Activated T-helper 17 cell treated with anti-CD3 and anti-CD28 coated beads, Interleukin-2, amount 50 U/mL, for 72 hours (primary cell): ENCODE results near the gene TRIM66. TPM values are rescaled to one million over a fixed set of nuclear protein-coding genes. Genes with fewer than 3 reads are reported as not detected.

Experiments used
- ATAC-seq: fragments of 150-1000 bp; cut with Tn5 transposase; replicated peaks from 2 replicates; pipeline ENCODE4 v1.10.0; 2021; ENCODE audit warnings: mild to moderate bottlenecking, moderate library complexity
- H3K27ac Mint-ChIP-seq: one replicate; pipeline ENCODE4 v1.8.0; 2022; ENCODE audit warnings: mixed read lengths
- H3K27me3 Mint-ChIP-seq: one replicate; pipeline ENCODE4 v1.8.0; 2022; ENCODE audit warnings: mixed read lengths
- H3K36me3 Mint-ChIP-seq: one replicate; pipeline ENCODE4 v1.8.0; 2022; ENCODE audit warnings: low read depth, mild to moderate bottlenecking, mixed read lengths
- H3K4me1 Mint-ChIP-seq: one replicate; pipeline ENCODE4 v1.8.0; 2022; ENCODE audit warnings: mixed read lengths
- H3K4me3 Mint-ChIP-seq: one replicate; pipeline ENCODE4 v1.8.0; 2022; ENCODE audit warnings: mild to moderate bottlenecking, mixed read lengths
- H3K9me3 Mint-ChIP-seq: one replicate; pipeline ENCODE4 v1.8.0; 2022; ENCODE audit warnings: mixed read lengths
- total RNA-seq, 2 donors: library from RNA; stranded (reverse); gene quantifications; one replicate each; pipeline ENCODE4 v1.2.3, GENCODE V29; 2022

Gene TRIM66
- total RNA-seq, 2 donors from 2014 or later, result 15.2 to 19.9 TPM

DNA sequence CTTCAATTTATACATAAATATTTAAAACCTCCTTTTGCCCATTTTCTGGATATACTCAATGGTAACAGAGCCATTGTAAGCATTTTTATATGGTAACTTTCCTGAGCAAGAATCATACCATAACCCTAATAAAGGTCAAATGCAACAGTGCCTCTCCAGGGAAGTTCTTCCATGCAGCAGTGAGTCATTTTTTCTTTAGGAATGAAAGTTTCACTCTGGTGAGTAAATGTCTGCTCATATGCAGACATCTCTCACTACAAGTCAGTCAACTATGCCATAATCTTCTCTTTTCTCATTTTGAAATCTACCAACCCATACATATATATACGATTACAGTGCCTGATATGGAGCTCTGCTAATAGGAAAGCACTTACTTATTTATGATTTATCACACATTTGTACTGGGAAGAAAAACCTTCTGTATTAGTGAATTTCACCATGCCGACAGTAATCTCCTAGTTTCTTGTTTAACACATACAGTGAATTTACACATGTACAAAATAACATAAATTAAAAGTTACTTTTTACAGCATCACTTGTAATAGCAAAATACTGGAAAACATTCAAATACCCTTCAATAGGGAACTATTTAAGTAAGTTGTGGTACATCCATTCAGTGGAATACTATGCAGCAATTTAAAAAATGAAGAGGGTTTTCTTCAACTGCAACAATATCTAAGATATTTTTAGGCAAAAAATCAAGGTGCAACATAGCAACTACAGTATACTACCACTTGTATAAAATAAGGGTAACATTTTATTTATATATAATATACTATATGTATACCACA, 104.5 kb downstream of the TRIM66 start:
- Mint-ChIP-seq H3K4me3 (no peak overlapping the region), H3K9me3 (peaks cover 5% of the 10 kb centered on the region), H3K4me1 (no peaks in the 10 kb centered on the region), H3K36me3 (no peaks in the 10 kb centered on the region), H3K27me3 (peaks cover 12% of the 10 kb centered on the region), H3K27ac (no peak overlapping the region)
- no peak for ATAC-seq

DNA sequence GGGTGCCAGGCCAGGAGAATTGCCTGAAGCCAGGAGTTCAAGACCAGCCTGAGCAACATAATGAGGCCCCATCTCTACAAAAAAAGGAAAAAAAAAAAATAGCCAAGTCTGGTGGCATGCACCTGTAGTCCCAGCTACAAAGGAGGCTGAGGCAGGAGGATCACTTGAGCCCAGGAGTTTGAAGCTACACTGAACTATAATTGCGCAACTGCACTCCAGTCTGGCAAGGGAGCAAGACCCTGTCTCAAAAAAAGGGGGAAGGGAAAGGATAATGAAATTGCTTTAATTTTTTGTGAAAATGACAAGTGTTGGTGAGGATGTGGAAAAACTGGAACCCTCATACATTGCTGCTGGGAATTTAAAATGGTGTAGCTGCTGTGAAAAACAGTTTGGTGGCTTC, 107.7 kb downstream of the TRIM66 start:
- Mint-ChIP-seq H3K27ac (no peak overlapping the region), H3K36me3 (no peaks in the 10 kb centered on the region), H3K27me3 (peaks cover 8% of the 10 kb centered on the region), H3K9me3 (peaks cover 2% of the 10 kb centered on the region), H3K4me3 (no peak overlapping the region), H3K4me1 (no peaks in the 10 kb centered on the region)
- ATAC-seq, result no peak

DNA sequence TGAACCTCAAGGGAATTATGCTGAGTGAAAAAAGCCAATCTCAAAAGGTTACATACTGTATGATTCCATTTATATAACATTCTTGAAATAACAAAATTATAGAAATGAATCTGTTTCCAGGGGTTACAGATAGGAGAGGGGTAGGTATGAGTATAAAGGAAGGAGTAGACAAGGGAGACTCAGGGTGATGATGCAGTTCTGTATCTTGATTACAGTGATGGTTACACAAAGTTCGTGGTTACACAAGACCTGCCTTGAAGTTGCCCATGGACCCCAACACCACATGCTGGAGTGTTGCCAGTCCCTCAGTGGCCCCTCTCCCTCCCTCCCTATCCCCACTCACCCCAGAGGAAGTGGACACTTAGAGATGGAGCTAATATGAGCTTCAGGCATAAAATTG, 108.7 kb downstream of the TRIM66 start:
- Mint-ChIP-seq H3K9me3 (no peaks in the 10 kb centered on the region), H3K27me3 (peaks cover 6% of the 10 kb centered on the region), H3K36me3 (no peaks in the 10 kb centered on the region), H3K4me1 (no peaks in the 10 kb centered on the region), H3K4me3 (no peak overlapping the region), H3K27ac (no peak overlapping the region)
- ATAC-seq, result peak; percentile 51

DNA sequence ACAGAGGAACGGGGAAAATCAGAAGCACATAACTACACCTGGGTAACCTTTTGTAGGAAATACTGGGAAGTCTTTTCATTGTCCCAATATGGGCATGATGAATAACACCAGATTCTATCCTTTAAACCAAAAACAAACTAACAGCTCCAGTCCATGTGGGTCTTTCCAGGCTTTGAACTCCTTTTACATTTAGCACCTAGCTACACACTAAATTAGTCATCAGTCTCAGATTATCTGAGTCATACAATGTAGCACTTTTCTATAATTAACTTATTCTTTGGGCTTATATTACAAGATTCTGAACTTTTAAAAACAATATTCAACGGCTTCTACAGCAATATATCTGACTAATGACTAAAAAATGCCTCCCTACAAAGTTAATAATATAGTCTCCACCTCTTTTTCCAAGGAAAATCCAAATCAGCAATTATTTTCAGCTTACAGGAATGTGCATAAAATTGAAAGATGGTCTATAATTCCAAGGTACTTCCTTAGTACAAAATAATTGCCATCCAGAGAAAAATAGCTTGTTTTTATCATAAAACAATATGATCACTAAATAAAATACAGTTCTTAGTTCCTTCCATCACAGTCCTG, 114.8 kb downstream of the TRIM66 start:
- no peak overlapping the region for H3K27ac Mint-ChIP-seq
- no peaks in the 10 kb centered on the region for H3K9me3 Mint-ChIP-seq
- no peaks in the 10 kb centered on the region for H3K4me1 Mint-ChIP-seq
- H3K4me3 Mint-ChIP-seq, result no peak overlapping the region
- ATAC-seq, result peak; percentile 59
- no peaks in the 10 kb centered on the region for H3K36me3 Mint-ChIP-seq
- peaks cover 26% of the 10 kb centered on the region for H3K27me3 Mint-ChIP-seq

DNA sequence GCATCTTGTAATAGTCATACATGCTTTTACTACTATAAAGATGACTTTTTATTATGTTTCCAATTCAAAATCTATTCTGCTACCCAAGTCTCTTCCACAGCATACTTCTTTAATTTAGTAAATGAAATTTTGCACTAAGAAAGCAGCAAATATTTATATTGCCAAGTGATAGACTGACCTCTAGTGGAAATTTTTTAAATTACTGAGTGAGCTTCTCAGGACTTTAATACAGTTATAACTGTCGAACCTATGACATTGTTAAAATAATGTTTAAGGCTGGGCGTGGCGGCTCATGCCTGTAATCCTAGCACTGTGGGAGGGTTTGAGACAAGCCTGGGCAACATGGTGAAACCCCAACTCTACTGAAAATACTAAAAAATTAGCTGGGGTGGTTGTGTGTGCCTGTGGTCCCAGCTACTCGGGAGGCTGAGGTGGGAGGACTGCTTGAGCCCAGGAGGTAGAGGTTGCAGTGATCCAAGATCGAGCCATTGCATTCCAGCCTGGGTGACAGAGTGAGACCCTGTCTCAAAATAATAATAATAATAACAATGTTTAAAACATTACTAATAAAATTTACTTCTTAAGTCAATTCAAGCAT, 115.8 kb downstream of the TRIM66 start:
- Mint-ChIP-seq H3K4me3 (no peak overlapping the region), H3K27me3 (peaks cover 32% of the 10 kb centered on the region)
- ATAC-seq, result no peak

DNA sequence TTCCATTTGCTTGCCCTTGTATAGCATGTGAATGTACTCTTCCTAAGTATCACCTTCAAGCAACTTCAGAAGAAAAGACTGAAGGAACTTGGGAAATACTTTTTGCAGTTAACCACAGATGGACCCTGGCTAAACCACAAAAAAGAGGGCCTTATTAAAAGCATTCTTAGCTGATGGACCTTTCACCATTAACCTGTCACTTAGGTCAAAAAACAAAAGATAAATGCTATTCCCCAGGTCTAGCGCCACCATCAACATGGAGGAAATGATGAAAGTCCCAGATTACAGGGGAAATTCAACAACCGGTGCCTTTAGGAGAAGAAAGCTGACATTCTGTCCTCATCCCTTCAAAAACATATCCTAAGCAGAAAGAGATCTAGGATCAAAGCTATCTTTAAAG, 117.9 kb downstream of the TRIM66 start:
- Mint-ChIP-seq H3K36me3 (no peaks in the 10 kb centered on the region), H3K9me3 (peaks cover 3% of the 10 kb centered on the region), H3K4me3 (no peak overlapping the region), H3K4me1 (no peaks in the 10 kb centered on the region), H3K27ac (no peak overlapping the region), H3K27me3 (peaks cover 34% of the 10 kb centered on the region)
- no peak for ATAC-seq

More for the DNA sequence above, 115.8 kb downstream of the TRIM66 start:
- Mint-ChIP-seq H3K4me1 (no peaks in the 10 kb centered on the region), H3K27ac (no peak overlapping the region), H3K9me3 (no peaks in the 10 kb centered on the region), H3K36me3 (no peaks in the 10 kb centered on the region)

Other genes starting within 250 kb of the TRIM66 start
- 1 to 10 TPM in 1 of 2 donors, under 1 TPM in 1; 0.40 to 1.0 TPM for gene STK33, start 88.4 kb downstream of the TRIM66 start, total RNA-seq
- gene RPL27A, start 127 bp upstream of the TRIM66 start, total RNA-seq, result 1,000 to 10,000 TPM; 1,241 to 1,415 TPM
- gene AKIP1, start 228.5 kb upstream of the TRIM66 start, total RNA-seq, result 10 to 100 TPM; 25.6 to 31.9 TPM